Smooth muscle cell (in vitro differentiated cells): ENCODE data around the gene HLX. TPM values are rescaled to one million over a fixed set of nuclear protein-coding genes. Genes with fewer than 3 reads are reported as not detected.

Experiments used
- DNase-seq: peaks from one replicate; lab custom pipeline; 2025; ENCODE audit not compliant: unreplicated experiment; lab: John Stamatoyannopoulos, UW
- H2AFZ ChIP-seq: fragments of 200-600 bp; sonication (generic); 2 replicates; pipeline ENCODE4 v1.6.0; 2016; ENCODE audit warnings: antibody characterized with exemption, low read depth, mild to moderate bottlenecking
- H3F3A ChIP-seq: fragments of 200-600 bp; sonication (generic); 2 replicates; pipeline ENCODE4 v1.6.0; 2017; ENCODE audit warnings: antibody characterized with exemption, low read depth
- H3K27ac ChIP-seq: fragments of 200-600 bp; sonication (generic); 2 replicates; pipeline ENCODE4 v1.5.1; 2016; ENCODE audit warnings: low read depth, mild to moderate bottlenecking
- H3K27me3 ChIP-seq: fragments of 200-600 bp; sonication (generic); 2 replicates; pipeline ENCODE4 v1.6.1; 2016; ENCODE audit warnings: low read depth, mild to moderate bottlenecking
- H3K36me3 ChIP-seq: fragments of 200-600 bp; sonication (generic); 2 replicates; pipeline ENCODE4 v1.5.1; 2016; ENCODE audit warnings: low read depth
- H3K4me1 ChIP-seq: fragments of 200-600 bp; sonication (generic); 2 replicates; pipeline ENCODE4 v1.5.1; 2016; ENCODE audit warnings: low read depth
- H3K4me2 ChIP-seq: fragments of 200-600 bp; sonication (generic); 2 replicates; pipeline ENCODE4 v1.6.0; 2016; ENCODE audit warnings: mild to moderate bottlenecking
- H3K4me3 ChIP-seq: fragments of 200-600 bp; sonication (generic); 2 replicates; pipeline ENCODE4 v1.5.1; 2016; ENCODE audit warnings: mild to moderate bottlenecking
- H3K79me2 ChIP-seq: fragments of 200-600 bp; sonication (generic); 2 replicates; pipeline ENCODE4 v1.6.0; 2016; ENCODE audit warnings: low read depth, mild to moderate bottlenecking
- H3K9ac ChIP-seq: fragments of 200-600 bp; sonication (generic); 2 replicates; pipeline ENCODE4 v1.6.0; 2016; ENCODE audit warnings: low read depth
- H3K9me3 ChIP-seq: fragments of 200-600 bp; sonication (generic); replicated peaks from 2 replicates; pipeline ENCODE4 v1.5.1; 2016; ENCODE audit warnings: low read depth
- H4K20me1 ChIP-seq: fragments of 200-600 bp; sonication (generic); 2 replicates; pipeline ENCODE4 v1.6.0; 2016; ENCODE audit warnings: low read depth
- WGBS: methylation state at CpG from one replicate; pipeline ENCODE4 v1.1.7; 2016; ENCODE audit warnings: low lambda C conversion rate; 5-methylcytosine and 5-hydroxymethylcytosine counted together
- polyA plus RNA-seq: library from polyadenylated mRNA; unstranded; fragments of >200 nt; fragmentation: Nextera tagmentation; extraction: Ambion mirVana; gene quantifications from 2 replicates; pipeline ENCODE4 v1.2.1, GENCODE V29; 2016
- total RNA-seq: library from RNA; depleted of rRNA; stranded (reverse); fragments of >200 nt; gene quantifications from 2 replicates; pipeline ENCODE4 v1.2.3, GENCODE V29; 2014
- TF ChIP-seq, protein P1 (sequence below): fragments of 200-600 bp; sonication (generic); IDR thresholded peaks from 2 replicates; pipeline ENCODE4 v1.5.1; 2017; ENCODE audit warnings: borderline replicate concordance, mild to moderate bottlenecking, antibody characterized with exemption; ENCODE audit not compliant: insufficient read depth, poor library complexity, severe bottlenecking

HLX gene
- total and polyA plus RNA-seq, 2 experiments from 2014 or later: 2.5 to 3.2 TPM

DNA sequence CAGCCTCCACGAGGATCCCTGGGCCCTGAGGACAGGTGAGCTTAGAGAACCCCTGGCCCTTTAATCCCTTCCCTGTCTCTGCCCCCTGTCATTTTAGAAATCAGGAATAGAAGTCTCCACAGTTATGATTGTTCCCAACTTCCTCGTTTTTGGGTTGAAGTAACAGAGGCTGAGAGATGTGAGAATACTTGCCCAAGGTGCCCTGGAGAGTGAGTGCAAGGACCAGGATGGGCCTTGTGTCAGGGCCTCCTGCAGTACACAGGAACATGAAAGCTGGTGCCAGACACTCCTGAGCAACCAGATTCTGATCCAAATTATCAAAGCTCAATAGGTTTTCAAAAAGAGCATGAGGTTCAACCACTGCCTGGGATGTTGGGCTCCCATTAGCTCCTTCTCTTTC is 10.1 kb downstream of the HLX start:
- Histone ChIP-seq H3K4me3 (no peak overlapping the region), H3K27ac (no peak overlapping the region), H3K79me2 (no peaks in the 10 kb centered on the region), H3K27me3 (peaks cover 100% of the 10 kb centered on the region), H3K36me3 (no peaks in the 10 kb centered on the region), H3K9ac (no peak overlapping the region), H3K4me2 (no peak overlapping the region), H3F3A (no peaks in the 10 kb centered on the region), H4K20me1 (no peaks in the 10 kb centered on the region), H3K4me1 (peaks cover 22% of the 10 kb centered on the region), H2AFZ (no peak overlapping the region), H3K9me3 (no peaks in the 10 kb centered on the region)
- WGBS: 18% methylated on average over 2 of the region's 2 CpGs
- TF ChIP-seq, protein P1, sequence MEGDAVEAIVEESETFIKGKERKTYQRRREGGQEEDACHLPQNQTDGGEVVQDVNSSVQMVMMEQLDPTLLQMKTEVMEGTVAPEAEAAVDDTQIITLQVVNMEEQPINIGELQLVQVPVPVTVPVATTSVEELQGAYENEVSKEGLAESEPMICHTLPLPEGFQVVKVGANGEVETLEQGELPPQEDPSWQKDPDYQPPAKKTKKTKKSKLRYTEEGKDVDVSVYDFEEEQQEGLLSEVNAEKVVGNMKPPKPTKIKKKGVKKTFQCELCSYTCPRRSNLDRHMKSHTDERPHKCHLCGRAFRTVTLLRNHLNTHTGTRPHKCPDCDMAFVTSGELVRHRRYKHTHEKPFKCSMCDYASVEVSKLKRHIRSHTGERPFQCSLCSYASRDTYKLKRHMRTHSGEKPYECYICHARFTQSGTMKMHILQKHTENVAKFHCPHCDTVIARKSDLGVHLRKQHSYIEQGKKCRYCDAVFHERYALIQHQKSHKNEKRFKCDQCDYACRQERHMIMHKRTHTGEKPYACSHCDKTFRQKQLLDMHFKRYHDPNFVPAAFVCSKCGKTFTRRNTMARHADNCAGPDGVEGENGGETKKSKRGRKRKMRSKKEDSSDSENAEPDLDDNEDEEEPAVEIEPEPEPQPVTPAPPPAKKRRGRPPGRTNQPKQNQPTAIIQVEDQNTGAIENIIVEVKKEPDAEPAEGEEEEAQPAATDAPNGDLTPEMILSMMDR: no peak
- DNase-seq: no peak

DNA sequence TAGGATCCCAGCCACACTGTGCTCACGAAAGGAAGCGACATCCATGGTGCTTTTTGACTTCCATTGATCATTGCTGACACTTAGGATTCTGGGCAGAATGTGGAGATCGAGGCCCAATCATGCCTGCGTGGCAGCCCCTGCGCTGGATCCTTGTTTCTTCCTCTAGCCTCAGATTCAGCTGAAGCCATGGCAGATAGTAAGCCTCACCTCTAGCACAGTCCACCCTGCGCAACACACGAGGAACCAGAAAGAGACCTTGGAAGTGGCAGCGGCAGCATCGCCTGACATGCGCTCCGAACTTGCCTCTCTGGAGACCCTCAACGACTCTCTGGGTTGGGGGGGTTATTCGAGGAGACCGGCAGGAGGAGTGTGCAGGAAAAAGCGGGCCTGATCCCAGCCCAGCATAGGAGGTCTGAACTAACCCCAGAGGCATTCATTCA is 10.6 kb downstream of the HLX start:
- no peak overlapping the region for H2AFZ ChIP-seq

DNA sequence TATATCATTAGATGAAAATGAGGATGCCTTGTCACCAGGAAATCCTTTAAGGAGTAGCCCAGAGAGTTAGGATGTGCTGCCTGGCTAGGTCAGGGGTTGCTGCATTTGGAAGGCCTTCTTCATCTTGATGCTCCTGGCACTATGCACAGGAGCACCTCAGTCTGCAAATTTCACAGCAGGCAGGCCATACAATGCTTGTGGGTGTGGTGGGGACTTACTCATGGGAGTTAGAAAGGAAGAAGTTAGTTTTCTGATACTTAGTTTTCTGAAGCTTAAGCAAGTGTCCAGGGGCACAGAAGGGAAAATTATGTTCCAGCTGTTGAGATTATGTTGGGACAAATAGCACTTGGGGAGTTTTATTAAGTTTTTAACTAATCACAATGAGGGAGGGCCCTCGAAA is 11.4 kb downstream of the HLX start:
- Histone ChIP-seq H3K9me3 (no peaks in the 10 kb centered on the region), H3K4me3 (no peak overlapping the region), H3K9ac (no peak overlapping the region), H3K79me2 (no peaks in the 10 kb centered on the region), H3K4me2 (no peak overlapping the region), H3K4me1 (peaks cover 22% of the 10 kb centered on the region), H3K27me3 (peaks cover 100% of the 10 kb centered on the region), H3K27ac (no peak overlapping the region), H3F3A (no peaks in the 10 kb centered on the region), H3K36me3 (no peaks in the 10 kb centered on the region), H2AFZ (no peak overlapping the region), H4K20me1 (no peaks in the 10 kb centered on the region)
- TF ChIP-seq, protein P1: no peak
- 42% methylated on average over 1 of the region's 1 CpG for WGBS
- DNase-seq: no peak

More for the DNA sequence above, 10.6 kb downstream of the HLX start:
- no peak overlapping the region for H3K4me2 ChIP-seq
- no peaks in the 10 kb centered on the region for H3K79me2 ChIP-seq
- no peaks in the 10 kb centered on the region for H3F3A ChIP-seq
- TF ChIP-seq, protein P1: no peak
- no peak overlapping the region for H3K9ac ChIP-seq
- no peaks in the 10 kb centered on the region for H3K36me3 ChIP-seq
- H3K27ac ChIP-seq: no peak overlapping the region
- WGBS: 37% methylated on average over 15 of the region's 15 CpGs
- H4K20me1 ChIP-seq: no peaks in the 10 kb centered on the region
- no peaks in the 10 kb centered on the region for H3K9me3 ChIP-seq
- no peak overlapping the region for H3K4me3 ChIP-seq
- no peak for DNase-seq
- peaks cover 100% of the 10 kb centered on the region for H3K27me3 ChIP-seq
- H3K4me1 ChIP-seq: peaks cover 19% of the 10 kb centered on the region
